H9 (cell line): ENCODE results near the gene FMO2. TPM values are rescaled to one million over a fixed set of nuclear protein-coding genes. Genes with fewer than 3 reads are reported as not detected.

Source experiments
- DNase-seq: peaks from one replicate; pipeline ENCODE4 v3.0.0-alpha.2; 2017
- H2AFZ ChIP-seq: one replicate; pipeline ENCODE4 v1.6.1; 2013; ENCODE audit warnings: mild to moderate bottlenecking, low read length, control low read depth, moderate library complexity
- H2AK5ac ChIP-seq: 2 replicates; pipeline ENCODE4 v1.6.1; 2013; ENCODE audit warnings: low read length, control low read depth, mixed read lengths; ENCODE audit not compliant: insufficient read length
- H2BK120ac ChIP-seq: one replicate; pipeline ENCODE4 v1.6.1; 2013; ENCODE audit warnings: low read depth, mild to moderate bottlenecking, low read length, control low read depth, inconsistent platforms; ENCODE audit not compliant: poor library complexity, severe bottlenecking
- H2BK12ac ChIP-seq: 2 replicates; pipeline ENCODE4 v1.6.1; 2013; ENCODE audit warnings: low read length, control low read depth, mixed read lengths, low read depth; ENCODE audit not compliant: insufficient read length
- H2BK15ac ChIP-seq: 2 replicates; pipeline ENCODE4 v1.6.1; 2013; ENCODE audit warnings: low read depth, low read length, control low read depth
- H2BK20ac ChIP-seq: one replicate; pipeline ENCODE4 v1.6.1; 2013; ENCODE audit warnings: low read depth, mild to moderate bottlenecking, low read length, control low read depth, inconsistent platforms; ENCODE audit not compliant: poor library complexity, severe bottlenecking
- H2BK5ac ChIP-seq: 2 replicates; pipeline ENCODE4 v1.6.1; 2013; ENCODE audit warnings: low read length, control low read depth, mixed read lengths; ENCODE audit not compliant: insufficient read length
- H3K14ac ChIP-seq: 2 replicates; pipeline ENCODE4 v1.6.1; 2013; ENCODE audit warnings: low read length, control low read depth; ENCODE audit not compliant: insufficient read depth
- H3K18ac ChIP-seq: 2 replicates; pipeline ENCODE4 v1.6.1; 2013; ENCODE audit warnings: low read depth, mild to moderate bottlenecking, mixed read lengths, low read length, control low read depth; ENCODE audit not compliant: insufficient read length
- H3K23ac ChIP-seq: 2 replicates; pipeline ENCODE4 v1.6.1; 2013; ENCODE audit warnings: low read length, control low read depth, mixed read lengths, low read depth; ENCODE audit not compliant: insufficient read length
- H3K23me2 ChIP-seq: 2 replicates; pipeline ENCODE4 v1.6.1; 2013; ENCODE audit warnings: low read depth, mild to moderate bottlenecking, mixed read lengths, low read length, control low read depth; ENCODE audit not compliant: insufficient read length, poor library complexity, severe bottlenecking
- H3K27ac ChIP-seq: 2 replicates; pipeline ENCODE4 v1.5.1; 2013; ENCODE audit warnings: low read length, control low read depth, mixed read lengths, low read depth; ENCODE audit not compliant: insufficient read length
- H3K27me3 ChIP-seq: 2 replicates; pipeline ENCODE4 v1.6.1; 2013; ENCODE audit warnings: low read length, control low read depth, inconsistent platforms; ENCODE audit not compliant: insufficient read depth
- H3K4ac ChIP-seq: 2 replicates; pipeline ENCODE4 v1.6.1; 2013; ENCODE audit warnings: low read depth, mild to moderate bottlenecking, control low read depth, inconsistent platforms, low read length, moderate library complexity
- H3K4me1 ChIP-seq: 2 replicates; pipeline ENCODE4 v1.6.1; 2013; ENCODE audit warnings: low read length, control low read depth, inconsistent platforms; ENCODE audit not compliant: insufficient read depth
- H3K4me2 ChIP-seq: 2 replicates; pipeline ENCODE4 v1.6.1; 2013; ENCODE audit warnings: low read length, control low read depth, mixed read lengths; ENCODE audit not compliant: insufficient read length, insufficient read depth
- H3K56ac ChIP-seq: 2 replicates; pipeline ENCODE4 v1.6.1; 2013; ENCODE audit warnings: low read depth, mild to moderate bottlenecking, mixed read lengths, low read length, control low read depth; ENCODE audit not compliant: insufficient read length
- H3K79me1 ChIP-seq: 2 replicates; pipeline ENCODE4 v1.6.1; 2013; ENCODE audit warnings: low read depth, mild to moderate bottlenecking, moderate library complexity, low read length, control low read depth, inconsistent platforms; ENCODE audit not compliant: insufficient read depth, poor library complexity, severe bottlenecking
- H3K79me2 ChIP-seq: 2 replicates; pipeline ENCODE4 v1.6.1; 2013; ENCODE audit warnings: low read length, control low read depth, inconsistent platforms; ENCODE audit not compliant: insufficient read depth
- H3K9ac ChIP-seq: 2 replicates; pipeline ENCODE4 v1.6.1; 2013; ENCODE audit warnings: low read length, control low read depth, mixed read lengths; ENCODE audit not compliant: insufficient read length; ENCODE audit errors: extremely low read depth
- H3K9me3 ChIP-seq: one replicate; pipeline ENCODE4 v1.6.1; 2013; ENCODE audit warnings: low read depth, low read length, inconsistent platforms; ENCODE audit not compliant: control insufficient read depth
- H3T11ph ChIP-seq: one replicate; pipeline ENCODE4 v1.6.1; 2013; ENCODE audit warnings: mild to moderate bottlenecking, low read length, control low read depth, inconsistent platforms
- H4K20me1 ChIP-seq: one replicate; pipeline ENCODE4 v1.6.1; 2013; ENCODE audit not compliant: control insufficient read depth, insufficient read length, insufficient read depth
- H4K5ac ChIP-seq: 2 replicates; pipeline ENCODE4 v1.6.1; 2013; ENCODE audit warnings: low read depth, mild to moderate bottlenecking, mixed read lengths, low read length, control low read depth; ENCODE audit not compliant: insufficient read length
- H4K8ac ChIP-seq: replicated peaks from 2 replicates; pipeline ENCODE4 v1.6.1; 2013; ENCODE audit warnings: low read length, control low read depth, mixed read lengths, low read depth; ENCODE audit not compliant: insufficient read length
- H4K91ac ChIP-seq: 2 replicates; pipeline ENCODE4 v1.6.1; 2013; ENCODE audit warnings: low read depth, mild to moderate bottlenecking, moderate library complexity, mixed read lengths, low read length, control low read depth; ENCODE audit not compliant: insufficient read length
- H3K27ac Mint-ChIP-seq, 3 experiments: 2 replicates in 2 of 3; 3 replicates in 1 of 3; pipeline ENCODE4 v1.8.0; 2020 to 2021; ENCODE audit warnings: mixed read lengths in 3 of 3, mild to moderate bottlenecking in 1 of 3, moderate library complexity in 1 of 3
- H3K27me3 Mint-ChIP-seq: 2 replicates; pipeline ENCODE4 v1.8.0; 2021; ENCODE audit warnings: low read depth, mild to moderate bottlenecking, moderate library complexity, mixed read lengths
- H3K36me3 Mint-ChIP-seq, 3 experiments: 2 replicates in 2 of 3; 3 replicates in 1 of 3; pipeline ENCODE4 v1.8.0; 2020 to 2021; ENCODE audit warnings: low read depth in 3 of 3, mixed read lengths in 3 of 3; ENCODE audit not compliant: insufficient read depth in 1 of 3
- H3K4me1 Mint-ChIP-seq, 2 experiments: 2 replicates each; pipeline ENCODE4 v1.8.0; 2020; ENCODE audit warnings: mixed read lengths in 2 of 2
- H3K4me3 Mint-ChIP-seq, 2 experiments: 2 replicates in 1 of 2; 3 replicates in 1 of 2; pipeline ENCODE4 v1.8.0; 2020 to 2021; ENCODE audit warnings: mild to moderate bottlenecking in 2 of 2, mixed read lengths in 2 of 2, moderate library complexity in 1 of 2
- H3K9me3 Mint-ChIP-seq, 2 experiments: 2 replicates in 1 of 2; 3 replicates in 1 of 2; pipeline ENCODE4 v1.8.0; 2020; ENCODE audit warnings: mild to moderate bottlenecking in 2 of 2, mixed read lengths in 2 of 2, moderate library complexity in 1 of 2
- CTCF ChIP-seq: fragments of 200-600 bp; sonication (generic); conservative IDR thresholded peaks from 3 replicates; pipeline ENCODE4 v1.8.0; 2021; ENCODE audit warnings: antibody characterized with exemption, mild to moderate bottlenecking
- whole genome bisulfite sequencing: extraction: QIAGEN DNeasy Blood & Tissue Kit; methylation state at CpG from one replicate; pipeline ENCODE4 v1.1.7; 2013; ENCODE audit warnings: missing lambda C conversion rate, low lambda C conversion rate, mixed read lengths; ENCODE audit not compliant: insufficient read length; ENCODE audit errors: extremely low coverage; 5-methylcytosine and 5-hydroxymethylcytosine counted together
- total RNA-seq: library from RNA; stranded (reverse); gene quantifications from 2 replicates; pipeline ENCODE4 v1.2.1, GENCODE V29; 2021

The FMO2 gene
- total RNA-seq, 1 experiment from 2014 or later, result not detected

- Histone ChIP-seq H3K14ac (no peak overlapping the region), H3K79me1 (no peaks in the 10 kb centered on the region), H3K27ac (no peak overlapping the region), H3K18ac (no peak overlapping the region), H3K23me2 (no peaks in the 10 kb centered on the region), H2AK5ac (no peak overlapping the region), H2BK20ac (no peak overlapping the region), H3K56ac (no peak overlapping the region), H2BK15ac (no peak overlapping the region), H4K5ac (no peak overlapping the region), H3K9me3 (no peaks in the 10 kb centered on the region), H2AFZ (no peak overlapping the region), H3T11ph (no peak overlapping the region), H3K79me2 (no peaks in the 10 kb centered on the region), H4K91ac (no peak overlapping the region), H3K4me2 (no peak overlapping the region), H3K4me1 (no peaks in the 10 kb centered on the region; the same call in 1 of the 2 replicates), H2BK5ac (no peak overlapping the region), H2BK120ac (no peak overlapping the region), H3K27me3 (no peaks in the 10 kb centered on the region), H3K9ac (no peak overlapping the region), H3K4ac (no peak overlapping the region), H4K8ac (no peak overlapping the region), H4K20me1 (no peaks in the 10 kb centered on the region), H2BK12ac (no peak overlapping the region), H3K23ac (no peak overlapping the region)
- DNase-seq, result no peak
- H3K36me3 Mint-ChIP-seq, result no peaks in the 10 kb centered on the region
- H3K9me3 Mint-ChIP-seq, result no peaks in the 10 kb centered on the region; a peak in 1 of 5 replicates
- H3K4me3 Mint-ChIP-seq, result no peak overlapping the region
- H3K27ac Mint-ChIP-seq, result no peak overlapping the region
- H3K4me1 Mint-ChIP-seq, result peaks cover 6 to 11% of the 10 kb centered on the region in 2 experiments; a peak in 3 of 4 replicates
- no peaks in the 10 kb centered on the region for H3K27me3 Mint-ChIP-seq
- no peak for TF ChIP-seq CTCF
- WGBS, result no CpG with 5 or more reads among the region's 2 CpGs
These were observed 32.6 kb upstream of the FMO2 start for GRCh38 chr1:171152549-171152948.
